NOMO-1 treated with DMSO at 0.1 percent for 48 hours (cell line): ENCODE data around the gene TRIM16.
"Not testable (repeated sequence)": the region's sequence is repeated elsewhere in the genome, so short reads cannot be mapped to it uniquely, and the experiment has no call there.

Experiments used
- DNase-seq: peaks from one replicate; lab custom pipeline; 2025; ENCODE audit not compliant: unreplicated experiment; lab: John Stamatoyannopoulos, UW

TRIM16 gene

DNA sequence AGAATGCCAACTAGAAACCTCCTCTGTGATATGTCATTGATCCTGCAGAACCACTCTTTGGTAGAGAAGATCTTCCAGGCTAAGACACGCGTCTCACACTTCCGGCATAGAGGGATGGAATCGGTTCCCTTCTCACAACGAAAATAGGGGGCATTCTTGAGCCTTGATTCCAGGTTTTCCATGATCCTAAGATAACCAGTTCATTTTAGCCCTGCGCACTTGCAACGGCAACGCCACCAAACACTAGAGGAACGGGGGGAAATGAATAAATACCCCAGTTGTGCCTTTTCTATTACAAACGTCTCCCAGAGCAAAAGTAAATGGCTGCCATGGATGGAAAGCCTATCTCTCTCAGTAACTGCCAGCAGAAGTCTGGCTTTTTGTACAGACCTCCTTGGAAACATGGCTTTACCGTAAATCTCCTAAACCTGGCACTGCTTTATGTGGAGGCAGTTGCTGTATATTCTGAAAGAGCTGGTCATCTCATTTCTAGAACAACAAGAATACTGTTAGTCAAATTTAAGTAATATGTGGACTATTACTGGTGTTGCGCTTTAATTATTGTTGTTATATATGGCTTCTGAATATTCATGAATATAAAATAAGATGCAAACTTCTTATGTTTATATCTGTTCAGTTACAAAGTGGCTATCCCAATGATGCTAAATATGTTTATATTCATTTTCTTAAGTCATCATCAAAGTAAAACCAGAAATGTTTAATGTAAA is 64.6 kb downstream of the TRIM16 start, which contains the start of gene FBXW10B:
TSS of gene FBXW10B (minus strand) at position 374 of the 728 bp plus-strand sequence. CDS start at position 182, 192 bp downstream.
- not testable (repeated sequence) for DNase-seq

DNA sequence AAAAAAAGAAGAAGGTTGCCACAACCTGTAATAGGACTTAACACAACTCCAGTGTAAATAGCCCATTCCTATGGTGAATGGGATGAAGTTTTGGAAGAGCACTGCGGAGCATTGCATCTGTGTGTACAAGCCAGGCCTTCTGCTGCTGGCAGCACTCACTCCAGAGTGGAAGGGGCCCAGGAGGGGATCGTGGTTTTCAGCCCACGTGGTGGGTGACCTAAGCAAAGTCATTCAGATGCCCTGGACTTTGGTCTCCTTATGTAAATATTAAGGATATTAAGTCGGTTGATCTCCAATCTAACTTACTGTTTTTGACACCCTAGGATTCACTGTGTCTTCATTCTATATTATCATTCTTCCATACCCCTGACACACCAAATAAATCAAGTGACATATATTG is 67.3 kb downstream of the TRIM16 start:
- not testable (repeated sequence) for DNase-seq

- not testable (repeated sequence) for DNase-seq
Measured at GRCh38 chr17:15615850-15616249, 68.3 kb downstream of the TRIM16 start.

DNA sequence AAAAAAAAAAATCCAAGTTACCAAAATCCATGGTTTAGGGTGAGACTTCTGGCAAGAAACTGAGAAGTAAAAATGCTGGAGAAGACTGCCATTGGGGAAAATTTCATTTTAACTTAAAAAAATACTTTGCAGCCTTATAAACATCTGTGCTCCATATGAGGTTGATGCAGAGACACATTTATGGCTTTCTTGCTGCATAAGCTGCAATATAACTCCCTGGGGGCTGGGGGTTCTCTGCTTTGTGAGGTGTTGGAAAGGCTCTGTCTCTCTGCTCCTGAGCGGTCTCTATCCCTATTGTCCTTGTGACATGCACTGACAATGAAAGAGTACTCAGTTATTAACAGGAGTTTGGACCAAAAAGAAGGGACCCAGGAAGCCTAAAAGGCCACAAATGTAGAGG is 71.0 kb downstream of the TRIM16 start:
- not testable (repeated sequence) for DNase-seq

GRCh38 chr17:15592960-15593359 is 91.2 kb downstream of the TRIM16 start:
- peak; percentile 16 for DNase-seq

- DNase-seq = not testable (repeated sequence)
Measured at GRCh38 chr17:15591986-15592385, 92.1 kb downstream of the TRIM16 start.

- DNase-seq = not testable (repeated sequence)
Measured at GRCh38 chr17:15590844-15591243, 93.3 kb downstream of the TRIM16 start.

DNA sequence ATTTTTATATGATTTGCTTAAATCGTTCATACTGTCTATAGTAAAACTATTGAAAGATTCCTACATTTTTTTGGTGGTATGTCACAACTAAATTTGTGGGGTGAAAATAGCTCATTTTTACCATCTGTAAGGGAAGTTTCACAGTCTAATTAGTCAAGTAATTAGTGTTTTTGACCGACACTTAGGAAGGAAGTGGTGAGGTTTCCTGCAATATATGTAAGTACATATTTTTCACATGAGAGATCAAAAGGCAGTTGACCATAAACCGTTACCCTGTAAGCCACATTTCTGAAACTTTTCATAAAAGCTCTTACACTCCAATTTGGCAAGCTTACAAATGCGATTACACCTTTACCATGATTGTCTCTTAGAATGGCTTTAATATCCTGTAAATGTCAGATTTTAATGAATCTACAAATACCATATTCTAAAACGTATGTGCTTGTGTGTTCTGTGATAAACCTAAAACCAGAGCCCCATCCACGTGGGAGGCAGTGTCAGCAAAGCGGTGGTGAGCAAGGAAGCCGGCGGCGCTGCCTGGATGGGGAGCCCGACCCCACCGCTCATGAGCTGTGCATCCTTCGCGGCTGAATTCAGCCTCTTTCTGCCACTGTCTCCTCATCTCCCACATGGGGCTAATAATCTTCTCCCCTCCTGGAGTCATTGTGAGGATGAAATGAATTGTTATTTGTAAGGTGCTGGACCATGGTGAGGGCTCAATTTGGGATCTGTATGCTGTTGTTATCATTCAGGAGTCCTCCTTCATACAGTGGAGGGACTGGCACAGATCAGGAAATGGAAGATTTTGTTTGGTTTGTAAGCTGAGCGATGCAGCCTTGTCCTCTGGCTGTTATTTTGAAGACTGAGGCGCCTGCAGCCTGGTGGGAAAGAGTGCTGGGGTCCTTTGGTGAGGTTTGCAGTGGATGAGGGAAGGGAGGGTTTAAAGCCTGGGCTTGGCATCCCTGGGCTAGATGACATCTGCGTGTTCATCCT is 94.3 kb downstream of the TRIM16 start:
- DNase-seq = peak; percentile 18

DNA sequence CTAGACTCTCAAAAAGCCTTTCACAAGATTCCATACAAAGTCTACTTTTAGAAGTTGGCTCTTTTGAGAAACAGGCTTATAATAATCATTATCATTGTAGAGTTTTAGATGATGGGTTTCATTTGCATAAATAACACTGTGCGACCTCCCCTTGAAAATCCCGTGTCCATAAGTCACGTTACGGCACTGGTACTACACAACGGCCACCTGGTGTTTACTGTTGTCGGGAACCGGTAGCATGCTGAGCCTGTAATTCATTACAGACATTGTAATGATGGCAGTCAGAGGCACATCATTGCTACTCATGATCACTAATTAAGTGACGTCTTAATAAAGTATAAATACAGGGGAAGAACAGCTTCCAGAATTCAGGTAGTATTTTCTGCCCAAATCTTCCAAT is 96.1 kb downstream of the TRIM16 start:
- not testable (repeated sequence) for DNase-seq

- not testable (repeated sequence) for DNase-seq
Measured at GRCh38 chr17:15583313-15583712, 100.8 kb downstream of the TRIM16 start.

DNA sequence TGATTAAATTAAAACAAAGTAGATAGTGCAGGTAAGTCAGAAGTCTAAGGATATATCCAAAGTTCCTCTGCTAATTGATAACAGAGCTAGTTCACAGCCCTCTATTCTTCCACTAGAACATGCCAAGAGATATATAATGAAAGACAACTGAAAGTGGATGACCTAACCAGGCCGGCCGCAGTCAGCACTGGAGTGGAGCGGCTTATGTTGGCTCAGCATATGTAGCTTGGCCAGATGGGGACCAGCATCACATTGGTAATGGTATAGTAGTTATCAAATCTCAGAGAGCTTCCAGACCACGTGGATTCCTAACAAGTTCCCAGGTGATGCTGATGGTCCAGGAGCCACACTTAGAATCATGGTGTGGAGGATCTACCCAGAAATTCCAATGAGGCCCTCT is 102.6 kb downstream of the TRIM16 start:
- DNase-seq = not testable (repeated sequence)
